ENCODE measurements around the gene MAMLD1.

The MAMLD1 gene

GRCh38 chrX:150352581-150352980 lies 10.5 kb upstream of the MAMLD1 start:
- peak; percentile 5 for DNase-seq (ENCODE audit: low read depth)
- no peak overlapping the region for H3K4me3 ChIP-seq (ENCODE audit: low read length)
- no peak for TF ChIP-seq CTCF (IDR thresholded peaks at IDR 0.05; ENCODE audit: insufficient read depth, low read depth, low read length, missing control alignments)

- TF ChIP-seq CTCF (IDR thresholded peaks at IDR 0.05; ENCODE audit: insufficient read depth, low read depth, low read length, missing control alignments), result no peak
- H3K4me3 ChIP-seq (ENCODE audit: low read length), result no peak overlapping the region
- DNase-seq (ENCODE audit: low read depth), result no peak
Measured at GRCh38 chrX:150355913-150356312, 7.2 kb upstream of the MAMLD1 start.

- H3K4me3 ChIP-seq (ENCODE audit: low read length), result no peak overlapping the region
- DNase-seq (ENCODE audit: low read depth), result no peak
- no peak for TF ChIP-seq CTCF (IDR thresholded peaks at IDR 0.05; ENCODE audit: insufficient read depth, low read depth, low read length, missing control alignments)
Measured at GRCh38 chrX:150357790-150358189, 5.3 kb upstream of the MAMLD1 start.

GRCh38 chrX:150358651-150359050 lies 4.5 kb upstream of the MAMLD1 start:
- DNase-seq (ENCODE audit: low read depth), result no peak
- no peak overlapping the region for H3K4me3 ChIP-seq (ENCODE audit: low read length)
- TF ChIP-seq CTCF (IDR thresholded peaks at IDR 0.05; ENCODE audit: insufficient read depth, low read depth, low read length, missing control alignments), result no peak

- no peak for DNase-seq (ENCODE audit: low read depth)
- no peak for TF ChIP-seq CTCF (IDR thresholded peaks at IDR 0.05; ENCODE audit: insufficient read depth, low read depth, low read length, missing control alignments)
- H3K4me3 ChIP-seq (ENCODE audit: low read length), result no peak overlapping the region
Measured at GRCh38 chrX:150360331-150360730, 2.8 kb upstream of the MAMLD1 start.

- TF ChIP-seq CTCF (IDR thresholded peaks at IDR 0.05; ENCODE audit: insufficient read depth, low read depth, low read length, missing control alignments), result peak; percentile 8
- peak; percentile 20 for DNase-seq (ENCODE audit: low read depth)
- H3K4me3 ChIP-seq (ENCODE audit: low read length), result no peak overlapping the region
Measured at GRCh38 chrX:150361070-150361776, 1.9 kb upstream of the MAMLD1 start.

- no peak for TF ChIP-seq CTCF (IDR thresholded peaks at IDR 0.05; ENCODE audit: insufficient read depth, low read depth, low read length, missing control alignments)
- H3K4me3 ChIP-seq (ENCODE audit: low read length), result peak overlapping the region; percentile 43
- DNase-seq (ENCODE audit: low read depth), result peak; percentile 4
Measured at GRCh38 chrX:150361777-150362351, 1.3 kb upstream of the MAMLD1 start.

Data from epithelial cell of esophagus (primary cell).